Tibial nerve (tissue), 4 donors: ENCODE measurements around the gene FAM111A. TPM values are rescaled to one million over a fixed set of nuclear protein-coding genes. Genes with fewer than 3 reads are reported as not detected.

Experiments used
- DNase-seq, 2 donors: peaks; one replicate each; pipeline ENCODE4 v3.0.0-alpha.2; 2019; ENCODE audit warnings: low spot score in 2 of 2
- H3K27ac ChIP-seq, 4 donors: fragments of 200-600 bp; sonication (generic) in 3 of 4; one replicate each; pipeline ENCODE4 v1.5.1; 2017 to 2019; ENCODE audit warnings: mild to moderate bottlenecking in 1 of 4
- H3K27me3 ChIP-seq, 2 donors: fragments of 200-600 bp; sonication (generic) in 1 of 2; one replicate each; pipeline versions ENCODE4 v1.5.1 to v1.6.0; 2017 to 2019
- H3K36me3 ChIP-seq, 3 donors: fragments of 200-600 bp; sonication (generic); one replicate each; pipeline ENCODE4 v1.5.1; 2018 to 2019
- H3K4me1 ChIP-seq, 4 donors: fragments of 200-600 bp; sonication (generic) in 3 of 4; one replicate each; pipeline ENCODE4 v1.5.1; 2017 to 2019
- H3K4me3 ChIP-seq, 4 donors: fragments of 200-600 bp; sonication (generic) in 3 of 4; one replicate each; pipeline ENCODE4 v1.5.1; 2017 to 2019; ENCODE audit warnings: mild to moderate bottlenecking in 1 of 4, moderate library complexity in 1 of 4
- H3K9me3 ChIP-seq, 4 donors: fragments of 200-600 bp; sonication (generic) in 3 of 4; one replicate each; pipeline ENCODE4 v1.5.1; 2017 to 2019
- CTCF ChIP-seq, 5 experiments: fragments of 200-600 bp in 3 of 5; fragments of 450-650 bp in 2 of 5; sonication (generic) in 3 of 5; IDR thresholded peaks; one replicate each; pipeline ENCODE4 v1.5.1; 2016 to 2019; ENCODE audit warnings: antibody characterized with exemption in 5 of 5, mild to moderate bottlenecking in 3 of 5, moderate library complexity in 2 of 5
- EP300 ChIP-seq, 2 donors: sonication (generic); formaldehyde crosslinking; IDR thresholded peaks; one replicate each; pipeline ENCODE4 v1.6.1; 2017; ENCODE audit warnings: antibody characterized with exemption in 2 of 2, mild to moderate bottlenecking in 1 of 2
- POLR2A ChIP-seq, 2 donors: fragments of 450-650 bp; IDR thresholded peaks; one replicate each; pipeline ENCODE4 v1.6.1; 2017; ENCODE audit warnings: antibody characterized with exemption in 2 of 2, mild to moderate bottlenecking in 2 of 2, moderate library complexity in 2 of 2
- WGBS, 2 donors: methylation state at CpG; one replicate each; pipeline ENCODE4 v1.1.5; 2018; 5-methylcytosine and 5-hydroxymethylcytosine counted together
- total RNA-seq, 4 donors: library from RNA; depleted of rRNA; stranded (reverse); fragments of >200 nt; gene quantifications; one replicate each; pipeline ENCODE4 v1.1.0, GENCODE V29; 2016

The FAM111A gene
- total RNA-seq, 4 donors from 2014 or later, result 24.3 to 76.9 (median 40.3) TPM

- Histone ChIP-seq H3K9me3 (no peaks in the 10 kb centered on the region), H3K27ac (peak overlapping the region in 3 of 4 donors; percentile 39 to 91 (median 91)), H3K27me3 (no peaks in the 10 kb centered on the region), H3K4me1 (peaks cover 0 to 100% (median 44%) of the 10 kb centered on the region in 4 donors), H3K36me3 (peaks cover 0 to 15% (median 4%) of the 10 kb centered on the region in 3 donors), H3K4me3 (no peak overlapping the region)
- DNase-seq, result no peak
- TF ChIP-seq EP300 (IDR thresholded peaks at IDR 0.05), result no peak
- TF ChIP-seq POLR2A (IDR thresholded peaks at IDR 0.05), result no peak
- TF ChIP-seq CTCF (IDR thresholded peaks at IDR 0.05), result no peak
Observed at GRCh38 chr11:59178402-59178801, 35.7 kb downstream of the FAM111A start.

GRCh38 chr11:59179121-59179520, 36.5 kb downstream of the FAM111A start:
- TF ChIP-seq EP300 (IDR thresholded peaks at IDR 0.05) (no peak), CTCF (IDR thresholded peaks at IDR 0.05) (no peak), POLR2A (IDR thresholded peaks at IDR 0.05) (no peak)
- no peak for DNase-seq

GRCh38 chr11:59180168-59180776, 37.6 kb downstream of the FAM111A start:
- peak in 1 of 2 donors; percentile 48 for TF ChIP-seq EP300 (IDR thresholded peaks at IDR 0.05)
- no peak for TF ChIP-seq CTCF (IDR thresholded peaks at IDR 0.05)
- H3K27ac ChIP-seq, result peak overlapping the region in 3 of 4 donors; percentile 11 to 91 (median 91)
- peaks cover 0 to 15% (median 4%) of the 10 kb centered on the region in 3 donors for H3K36me3 ChIP-seq
- no peak for DNase-seq
- H3K27me3 ChIP-seq, result no peaks in the 10 kb centered on the region
- H3K4me1 ChIP-seq, result peaks cover 0 to 100% (median 48%) of the 10 kb centered on the region in 4 donors
- no peak overlapping the region for H3K4me3 ChIP-seq
- 42 to 68% methylated on average over 2 of the region's 2 CpGs for WGBS, 2 donors
- no peaks in the 10 kb centered on the region for H3K9me3 ChIP-seq

More at GRCh38 chr11:59179121-59179520, 36.5 kb downstream of the FAM111A start:
- Histone ChIP-seq H3K9me3 (no peaks in the 10 kb centered on the region), H3K4me1 (peaks cover 0 to 100% (median 45%) of the 10 kb centered on the region in 4 donors), H3K27ac (peak overlapping the region in 2 of 4 donors; percentile 91), H3K36me3 (peaks cover 0 to 15% (median 4%) of the 10 kb centered on the region in 3 donors), H3K27me3 (no peaks in the 10 kb centered on the region), H3K4me3 (no peak overlapping the region)
- WGBS, 2 donors, result 59 to 61% methylated on average over 2 of the region's 2 CpGs

- 54 to 63% methylated on average over 2 of the region's 2 CpGs for WGBS, 2 donors
- H3K27ac ChIP-seq, result peak overlapping the region in 3 of 4 donors; percentile 21 to 91 (median 91)
- no peaks in the 10 kb centered on the region for H3K9me3 ChIP-seq
- H3K27me3 ChIP-seq, result no peaks in the 10 kb centered on the region
- DNase-seq, result no peak
- H3K36me3 ChIP-seq, result peaks cover 0 to 15% (median 4%) of the 10 kb centered on the region in 3 donors
- H3K4me1 ChIP-seq, result peaks cover 0 to 100% (median 51%) of the 10 kb centered on the region in 4 donors
- no peak overlapping the region for H3K4me3 ChIP-seq
- TF ChIP-seq EP300 (IDR thresholded peaks at IDR 0.05) (no peak), POLR2A (IDR thresholded peaks at IDR 0.05) (no peak), CTCF (IDR thresholded peaks at IDR 0.05) (no peak)
Observed at GRCh38 chr11:59180907-59181306, 38.3 kb downstream of the FAM111A start.

- Histone ChIP-seq H3K9me3 (no peaks in the 10 kb centered on the region), H3K4me1 (peaks cover 0 to 100% (median 55%) of the 10 kb centered on the region in 4 donors), H3K27me3 (no peaks in the 10 kb centered on the region), H3K27ac (peak overlapping the region in 3 of 4 donors; percentile 21 to 91 (median 91)), H3K36me3 (peaks cover 0 to 15% (median 4%) of the 10 kb centered on the region in 3 donors), H3K4me3 (no peak overlapping the region)
- 83 to 89% methylated on average over 26 to 33 of the region's 33 CpGs for WGBS, 2 donors
- no peak for DNase-seq
- no peak for TF ChIP-seq EP300 (IDR thresholded peaks at IDR 0.05)
- no peak for TF ChIP-seq CTCF (IDR thresholded peaks at IDR 0.05)
Observed at GRCh38 chr11:59181746-59182456, 39.2 kb downstream of the FAM111A start.
